Neural cell (in vitro differentiated cells): Measurements from ENCODE around the gene HOXB4.
A peak's percentile ranks its signal among the peaks of the same experiment; 100 is the strongest.

Experiments used
- CTCF ChIP-seq: fragments of 450-650 bp; IDR thresholded peaks from 2 replicates; pipeline ENCODE4 v1.5.1; 2014; ENCODE audit warnings: antibody characterized with exemption, mild to moderate bottlenecking, moderate library complexity; ENCODE audit not compliant: poor library complexity, severe bottlenecking
- POLR2AphosphoS5 ChIP-seq: IDR thresholded peaks from 2 replicates; pipeline ENCODE4 v1.6.1; 2012
- RAD21 ChIP-seq: fragments of 450-650 bp; conservative IDR thresholded peaks from 2 replicates; pipeline ENCODE4 v1.6.1; 2014; ENCODE audit warnings: antibody characterized with exemption, mild to moderate bottlenecking, moderate library complexity
- SMC3 ChIP-seq: fragments of 450-650 bp; conservative IDR thresholded peaks from 2 replicates; pipeline ENCODE4 v1.6.1; 2014; ENCODE audit warnings: antibody characterized with exemption, mild to moderate bottlenecking, moderate library complexity; ENCODE audit not compliant: poor library complexity
- TAF1 ChIP-seq: IDR thresholded peaks from 2 replicates; pipeline ENCODE4 v1.6.1; 2012; ENCODE audit warnings: low read depth
- TF ChIP-seq, protein P1 (sequence below): IDR thresholded peaks from 2 replicates; pipeline ENCODE4 v1.6.1; 2012; ENCODE audit warnings: borderline replicate concordance

DNA sequence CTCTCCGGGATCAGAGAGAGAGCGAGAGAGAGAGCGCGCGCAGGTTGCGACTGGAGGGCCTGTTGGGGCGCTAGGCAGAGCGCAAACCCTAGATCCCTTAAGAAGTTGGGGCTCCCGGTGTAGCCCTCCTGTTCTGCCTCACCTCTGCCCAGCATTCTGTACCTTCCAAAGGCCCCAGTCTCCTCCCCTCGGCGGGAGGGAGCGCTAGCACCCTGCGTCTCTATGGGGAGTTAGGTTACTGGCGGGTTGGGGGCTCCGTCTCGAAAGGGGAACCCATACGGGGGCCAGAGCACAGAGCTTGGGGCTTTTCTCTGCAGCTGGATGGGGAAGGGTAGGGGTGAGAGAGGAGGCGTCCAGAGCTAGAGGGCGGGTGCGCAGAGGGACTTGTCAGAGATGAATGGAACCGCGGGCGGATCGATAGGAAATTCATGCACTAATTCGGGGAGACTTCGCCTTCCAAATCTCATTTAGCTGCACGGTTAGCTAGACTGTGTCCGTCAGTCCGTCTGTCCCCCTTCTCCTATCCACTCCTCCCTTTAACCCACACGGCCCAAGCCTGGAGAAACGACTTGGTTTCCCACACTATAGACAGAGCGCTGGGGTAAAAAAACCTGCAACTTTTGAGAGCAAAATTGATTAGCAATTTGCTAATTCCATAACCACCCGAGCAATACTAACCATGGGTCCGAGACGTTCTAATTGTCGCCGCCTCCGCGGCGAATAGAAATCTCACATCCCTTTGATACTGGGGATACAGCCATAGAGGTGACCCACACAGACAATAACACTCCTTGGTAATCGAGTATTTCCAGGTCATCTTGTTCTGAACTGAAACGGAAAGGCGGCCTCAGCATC, 693 bp upstream of the HOXB4 start:
- no peak for TF ChIP-seq CTCF
- no peak for TF ChIP-seq RAD21
- TF ChIP-seq, protein P1, sequence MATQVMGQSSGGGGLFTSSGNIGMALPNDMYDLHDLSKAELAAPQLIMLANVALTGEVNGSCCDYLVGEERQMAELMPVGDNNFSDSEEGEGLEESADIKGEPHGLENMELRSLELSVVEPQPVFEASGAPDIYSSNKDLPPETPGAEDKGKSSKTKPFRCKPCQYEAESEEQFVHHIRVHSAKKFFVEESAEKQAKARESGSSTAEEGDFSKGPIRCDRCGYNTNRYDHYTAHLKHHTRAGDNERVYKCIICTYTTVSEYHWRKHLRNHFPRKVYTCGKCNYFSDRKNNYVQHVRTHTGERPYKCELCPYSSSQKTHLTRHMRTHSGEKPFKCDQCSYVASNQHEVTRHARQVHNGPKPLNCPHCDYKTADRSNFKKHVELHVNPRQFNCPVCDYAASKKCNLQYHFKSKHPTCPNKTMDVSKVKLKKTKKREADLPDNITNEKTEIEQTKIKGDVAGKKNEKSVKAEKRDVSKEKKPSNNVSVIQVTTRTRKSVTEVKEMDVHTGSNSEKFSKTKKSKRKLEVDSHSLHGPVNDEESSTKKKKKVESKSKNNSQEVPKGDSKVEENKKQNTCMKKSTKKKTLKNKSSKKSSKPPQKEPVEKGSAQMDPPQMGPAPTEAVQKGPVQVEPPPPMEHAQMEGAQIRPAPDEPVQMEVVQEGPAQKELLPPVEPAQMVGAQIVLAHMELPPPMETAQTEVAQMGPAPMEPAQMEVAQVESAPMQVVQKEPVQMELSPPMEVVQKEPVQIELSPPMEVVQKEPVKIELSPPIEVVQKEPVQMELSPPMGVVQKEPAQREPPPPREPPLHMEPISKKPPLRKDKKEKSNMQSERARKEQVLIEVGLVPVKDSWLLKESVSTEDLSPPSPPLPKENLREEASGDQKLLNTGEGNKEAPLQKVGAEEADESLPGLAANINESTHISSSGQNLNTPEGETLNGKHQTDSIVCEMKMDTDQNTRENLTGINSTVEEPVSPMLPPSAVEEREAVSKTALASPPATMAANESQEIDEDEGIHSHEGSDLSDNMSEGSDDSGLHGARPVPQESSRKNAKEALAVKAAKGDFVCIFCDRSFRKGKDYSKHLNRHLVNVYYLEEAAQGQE, result no peak
- TF ChIP-seq POLR2AphosphoS5, result peak; percentile 30
- no peak for TF ChIP-seq TAF1
- TF ChIP-seq SMC3, result no peak
